NCI-H82 treated with DMSO at 0.1 percent for 48 hours (cell line): ENCODE measurements around the gene ATN1.
"Not testable (repeated sequence)": the region's sequence is repeated elsewhere in the genome, so short reads cannot be mapped to it uniquely, and the experiment has no call there.

Experiments
- DNase-seq: peaks from one replicate; lab custom pipeline; 2025; ENCODE audit not compliant: unreplicated experiment; lab: John Stamatoyannopoulos, UW

The ATN1 gene

DNA sequence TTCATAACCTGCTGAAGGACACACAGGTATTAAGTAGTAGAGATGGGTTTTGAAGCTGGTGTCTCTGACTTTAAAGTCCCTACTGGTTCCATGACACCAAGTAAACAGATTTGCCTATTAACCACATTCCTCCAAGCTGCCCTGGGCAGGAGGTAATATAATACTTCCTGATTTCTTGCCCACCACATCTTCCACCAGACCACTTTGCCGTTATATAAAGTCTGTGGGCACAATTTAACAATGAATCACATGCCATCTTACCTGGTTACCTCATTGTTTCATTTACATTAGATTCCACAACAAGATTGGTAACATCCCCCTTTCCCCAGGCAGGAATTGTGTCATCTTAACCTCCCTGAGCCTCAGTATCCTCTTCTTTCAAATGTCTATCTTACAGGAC is 24.0 kb upstream of the ATN1 start:
- DNase-seq, result no peak

DNA sequence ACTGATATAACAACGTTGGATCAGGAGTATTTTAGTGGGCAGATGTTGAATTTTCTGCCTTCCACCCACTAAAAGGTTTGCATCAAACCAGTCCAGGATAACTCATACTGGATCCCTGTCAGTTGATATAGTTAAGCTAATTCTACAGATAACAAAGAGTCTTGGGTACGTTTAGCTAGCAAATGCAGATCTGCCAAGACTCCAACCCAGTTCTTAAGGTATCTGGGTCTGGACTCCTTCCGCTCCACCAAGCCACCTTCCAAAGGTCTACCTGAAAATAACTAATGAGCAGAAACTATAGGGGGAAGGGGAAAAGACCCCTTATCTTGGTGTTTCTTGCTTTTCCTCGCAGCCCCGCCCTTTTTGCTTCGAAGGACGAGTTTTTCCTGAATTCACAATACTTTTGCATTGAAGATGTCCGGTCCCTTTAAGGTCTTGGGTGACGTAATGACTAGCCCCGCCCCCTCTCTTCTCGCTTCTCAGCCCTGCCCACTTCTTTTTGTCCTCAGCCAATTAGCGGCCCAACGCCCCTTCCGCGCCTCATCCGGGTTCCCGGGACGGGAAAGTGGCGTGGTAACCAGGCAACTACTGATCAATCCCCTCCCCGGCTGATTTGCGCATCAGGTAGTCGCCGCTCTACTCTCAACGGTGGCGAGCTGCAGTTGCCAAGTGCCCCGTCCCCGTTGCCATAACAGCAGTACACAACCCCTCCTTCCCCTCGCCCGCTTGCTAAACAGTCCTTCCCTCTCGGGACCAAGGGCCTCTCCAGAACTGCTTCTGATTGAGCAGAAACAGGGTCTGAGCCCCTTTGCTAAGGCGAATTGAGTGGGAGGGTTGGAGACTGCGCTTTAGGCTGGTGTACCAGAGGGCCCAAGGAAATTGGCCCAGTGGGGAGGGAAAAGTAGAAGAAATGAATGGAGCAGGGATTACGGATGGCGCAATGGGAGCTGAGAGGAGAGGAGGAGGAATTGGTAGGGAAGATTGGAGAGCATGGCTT is 23.2 kb upstream of the ATN1 start, which contains the start of gene LRRC23:
LRRC23 (plus strand) TSS at position 543 of the 997 bp plus-strand sequence. CDS start 812 bp downstream, outside the sequence.
- DNase-seq, result peak; percentile 96

DNA sequence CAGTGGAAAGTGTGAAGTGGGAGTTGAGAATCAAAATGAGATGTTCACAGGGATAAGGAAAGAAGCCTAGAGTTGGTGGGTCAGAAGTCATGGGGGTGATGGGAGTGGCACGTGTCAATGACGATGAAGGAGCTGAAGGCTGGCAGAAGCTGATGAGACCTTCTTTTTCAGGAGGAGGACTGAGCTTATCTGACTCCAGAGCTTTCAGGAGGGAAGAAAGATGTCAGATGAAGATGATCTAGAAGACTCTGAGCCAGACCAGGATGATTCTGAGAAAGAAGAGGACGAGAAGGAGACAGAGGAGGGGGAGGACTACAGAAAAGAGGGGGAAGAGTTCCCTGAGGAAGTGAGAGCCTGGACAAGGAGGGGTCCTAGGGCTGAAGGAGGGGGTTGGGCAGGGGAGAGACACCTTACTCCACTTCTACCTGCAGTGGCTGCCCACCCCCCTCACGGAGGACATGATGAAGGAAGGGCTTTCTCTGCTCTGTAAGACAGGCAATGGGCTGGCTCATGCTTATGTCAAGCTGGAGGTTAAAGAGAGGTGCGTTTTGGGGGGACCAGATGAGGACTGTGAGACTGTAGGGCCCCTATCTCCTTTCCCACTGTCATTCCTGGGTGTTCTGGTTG is 22.2 kb upstream of the ATN1 start:
- DNase-seq, result no peak

DNA sequence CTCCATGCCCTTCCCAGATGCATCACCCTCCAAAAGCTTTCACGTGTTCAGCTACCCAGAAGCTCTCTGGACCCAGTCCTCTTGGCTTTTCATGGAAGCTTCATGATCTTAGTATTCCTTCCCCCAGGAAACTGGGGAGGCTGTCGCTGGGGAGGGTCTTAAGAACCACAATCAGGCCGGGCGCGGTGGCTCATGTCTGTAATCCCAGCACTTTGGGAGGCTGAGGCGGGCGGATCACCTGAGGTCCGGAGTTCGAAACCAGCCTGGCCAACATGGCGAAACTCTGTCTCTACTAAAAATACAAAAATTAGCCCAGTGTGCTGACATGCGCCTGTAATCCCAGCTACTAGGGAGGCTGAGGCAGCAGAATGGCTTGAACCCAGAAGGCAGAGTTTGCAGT is 19.6 kb upstream of the ATN1 start:
- DNase-seq, result not testable (repeated sequence)

DNA sequence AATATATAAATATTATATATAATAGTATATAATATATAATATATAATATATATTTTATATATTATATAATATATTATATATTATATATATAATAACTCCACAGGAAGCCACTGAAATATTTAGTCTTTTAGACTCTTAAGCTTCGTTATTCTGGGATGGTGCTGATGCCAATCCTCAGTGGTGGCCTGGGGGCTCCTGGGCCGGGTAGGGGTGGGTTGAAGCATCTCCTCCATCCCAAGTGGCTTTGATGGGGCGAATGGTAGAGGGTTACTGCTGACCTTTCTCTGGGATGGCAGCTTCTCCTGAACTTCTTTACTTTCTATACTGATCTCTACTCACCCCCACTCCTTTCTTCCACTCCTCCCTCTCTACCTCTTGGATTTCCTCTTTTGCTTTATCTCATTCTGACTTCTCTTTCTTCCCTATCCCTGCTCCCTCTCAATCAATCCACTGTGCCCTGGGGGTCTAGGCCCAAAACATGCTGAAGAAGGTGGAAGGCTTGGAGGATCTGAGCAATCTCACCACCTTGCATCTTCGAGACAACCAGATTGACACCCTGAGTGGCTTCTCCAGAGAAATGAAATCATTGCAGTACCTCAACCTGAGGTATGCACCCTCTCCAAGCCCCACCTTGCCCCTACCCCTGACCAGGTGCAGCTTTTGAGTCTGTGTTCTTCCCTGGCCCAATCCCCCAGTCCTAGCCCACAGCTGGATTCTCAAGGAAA is 18.2 kb upstream of the ATN1 start:
- no peak for DNase-seq

DNA sequence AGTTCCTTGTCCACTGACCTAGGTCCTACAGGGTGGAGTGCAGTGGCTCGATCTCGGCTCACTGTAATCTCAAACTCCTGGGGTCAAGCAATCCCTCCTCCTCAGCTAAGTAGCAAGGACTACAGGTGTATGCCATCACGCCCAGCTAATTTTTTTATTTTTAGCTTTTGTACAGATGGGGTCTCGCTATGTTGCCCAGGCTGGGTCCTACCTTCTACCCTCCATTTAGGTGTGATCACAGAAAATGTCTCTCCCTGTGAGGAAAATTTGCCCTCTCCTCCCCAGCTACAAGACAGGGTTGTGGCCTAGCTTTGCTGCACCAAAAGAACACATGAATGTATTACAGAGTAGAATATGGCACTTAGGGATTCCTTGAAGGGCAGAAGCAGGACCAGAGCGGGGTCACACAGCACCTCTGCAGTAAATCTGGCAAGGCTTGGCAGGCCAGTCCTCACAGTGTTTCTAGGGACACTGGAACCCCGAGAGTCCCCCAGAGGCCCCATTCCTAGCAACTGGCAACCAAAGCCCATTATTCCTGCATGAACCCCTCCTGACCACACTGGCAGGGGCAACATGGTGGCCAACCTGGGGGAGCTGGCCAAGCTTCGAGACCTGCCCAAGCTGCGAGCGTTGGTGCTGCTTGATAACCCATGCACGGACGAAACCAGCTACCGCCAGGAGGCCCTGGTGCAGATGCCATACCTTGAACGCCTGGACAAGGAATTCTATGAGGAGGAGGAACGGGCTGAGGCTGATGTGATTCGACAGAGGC is 15.4 kb upstream of the ATN1 start:
- no peak for DNase-seq

DNA sequence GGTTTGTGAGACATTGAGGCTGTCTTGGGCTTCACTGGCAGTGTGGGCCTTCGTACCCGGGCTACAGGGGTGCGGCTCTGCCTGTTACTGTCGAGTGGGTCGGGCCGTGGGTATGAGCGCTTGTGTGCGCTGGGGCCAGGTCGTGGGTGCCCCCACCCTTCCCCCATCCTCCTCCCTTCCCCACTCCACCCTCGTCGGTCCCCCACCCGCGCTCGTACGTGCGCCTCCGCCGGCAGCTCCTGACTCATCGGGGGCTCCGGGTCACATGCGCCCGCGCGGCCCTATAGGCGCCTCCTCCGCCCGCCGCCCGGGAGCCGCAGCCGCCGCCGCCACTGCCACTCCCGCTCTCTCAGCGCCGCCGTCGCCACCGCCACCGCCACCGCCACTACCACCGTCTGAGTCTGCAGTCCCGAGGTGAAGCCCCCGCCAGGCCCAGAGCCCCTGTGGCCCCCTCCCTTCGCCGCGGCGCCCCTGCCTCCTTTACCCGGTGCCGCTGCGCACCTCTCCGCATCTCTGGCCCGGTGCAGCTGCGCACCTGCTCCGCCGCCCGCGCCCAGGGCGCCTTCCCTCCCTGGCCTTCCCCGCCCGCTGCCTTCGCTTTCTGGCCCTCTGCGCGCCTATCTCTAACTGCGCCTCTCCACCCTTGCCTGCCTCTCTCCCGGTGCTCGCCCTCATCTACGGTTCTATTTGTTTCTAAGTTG is 13.4 kb upstream of the ATN1 start, which contains the start of gene ENO2:
ENO2 (plus strand) TSS at position 335 of the 701 bp plus-strand sequence. CDS start 1,253 bp downstream, outside the sequence.
- DNase-seq, result no peak

DNA sequence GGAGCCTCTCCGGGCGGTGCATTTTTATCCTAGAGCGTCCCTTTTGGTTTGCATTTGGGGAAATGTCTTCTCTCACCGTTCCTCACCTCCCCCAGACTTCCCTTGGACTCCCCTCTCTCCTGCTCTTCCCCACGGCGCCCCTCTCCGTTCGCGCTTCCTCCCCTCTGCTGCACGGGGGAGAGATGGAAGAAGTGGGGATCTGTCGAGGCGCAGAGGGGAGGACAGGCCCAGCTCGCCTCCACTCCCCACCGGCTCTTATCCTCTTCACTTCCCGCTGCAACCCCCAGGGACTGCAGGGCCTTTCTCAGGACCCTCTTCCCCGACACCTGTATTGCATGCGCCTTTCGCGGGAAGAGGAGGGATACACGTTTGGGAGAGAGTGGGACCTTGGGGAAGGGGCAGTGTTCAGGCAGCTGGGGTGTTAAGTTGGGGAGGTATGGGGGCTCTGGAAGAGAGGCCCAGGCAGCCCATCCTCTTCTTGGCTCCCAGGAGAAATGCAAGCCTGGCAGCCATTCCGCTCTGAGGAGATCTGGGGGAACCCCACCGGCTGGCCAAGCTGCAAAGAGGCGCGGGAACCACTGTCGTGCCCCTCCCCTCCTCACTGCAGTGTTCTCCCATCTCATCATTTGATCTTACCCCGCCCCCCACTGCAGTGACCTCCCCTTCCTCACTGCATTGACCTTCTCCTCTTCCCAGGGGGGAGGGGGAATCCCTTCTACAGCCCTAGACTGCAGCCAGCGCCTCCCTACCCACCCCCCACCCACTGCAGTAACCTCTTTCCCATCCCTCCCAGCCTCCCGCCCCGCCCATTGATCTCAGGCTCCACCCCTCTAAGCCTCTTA is 12.6 kb upstream of the ATN1 start:
- DNase-seq, result peak; percentile 92

DNA sequence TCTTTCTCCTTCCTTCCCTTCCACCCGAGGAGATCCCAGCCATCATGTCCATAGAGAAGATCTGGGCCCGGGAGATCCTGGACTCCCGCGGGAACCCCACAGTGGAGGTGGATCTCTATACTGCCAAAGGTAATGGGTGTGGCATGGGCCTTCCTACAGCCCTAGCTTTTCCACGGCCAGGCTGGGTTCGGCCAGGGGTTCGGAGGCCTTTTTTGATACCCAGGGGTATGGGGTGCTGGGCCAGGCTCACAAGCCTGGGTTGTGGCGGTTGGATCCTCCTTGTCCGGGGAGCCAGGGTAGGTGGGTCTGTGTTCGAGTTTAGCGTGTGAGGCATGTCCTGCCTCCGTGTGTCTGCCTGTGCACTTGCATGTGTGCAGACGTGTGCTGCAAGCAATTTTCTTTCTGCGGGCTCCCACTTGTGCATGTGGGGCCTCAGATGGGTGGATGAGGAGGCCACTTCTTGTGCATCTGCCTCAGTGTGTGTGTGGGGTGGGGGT is 11.9 kb upstream of the ATN1 start:
- no peak for DNase-seq

DNA sequence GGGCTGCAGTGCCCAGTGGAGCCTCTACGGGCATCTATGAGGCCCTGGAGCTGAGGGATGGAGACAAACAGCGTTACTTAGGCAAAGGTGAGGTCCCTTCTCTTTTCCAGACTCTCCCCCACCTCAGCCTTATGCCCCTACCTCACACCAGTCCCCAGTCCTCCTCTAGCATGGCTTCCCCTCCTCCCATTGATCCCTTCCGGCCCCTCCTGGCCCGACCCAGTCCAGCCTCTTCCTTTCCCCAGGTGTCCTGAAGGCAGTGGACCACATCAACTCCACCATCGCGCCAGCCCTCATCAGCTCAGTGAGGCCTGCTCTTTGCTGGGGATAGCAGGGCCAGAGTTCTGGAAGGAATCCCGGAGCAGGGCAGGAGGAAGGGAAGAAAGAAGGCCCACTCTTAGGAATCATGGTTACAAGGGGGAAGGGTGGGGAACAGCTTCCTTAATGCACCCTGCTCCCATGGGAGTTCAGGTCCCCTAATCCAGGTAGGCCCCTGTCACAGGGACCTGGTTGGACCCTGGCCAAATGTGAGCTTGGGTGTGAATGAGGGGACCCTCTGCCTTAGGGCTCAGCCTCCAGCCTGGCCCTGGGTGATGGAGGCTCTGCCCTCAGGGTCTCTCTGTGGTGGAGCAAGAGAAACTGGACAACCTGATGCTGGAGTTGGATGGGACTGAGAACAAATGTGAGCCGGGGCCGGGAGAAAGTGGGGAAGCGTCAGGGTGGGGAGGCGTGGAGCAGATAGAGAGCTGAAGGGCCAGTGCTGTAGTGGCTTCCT is 11.1 kb upstream of the ATN1 start:
- no peak for DNase-seq

DNA sequence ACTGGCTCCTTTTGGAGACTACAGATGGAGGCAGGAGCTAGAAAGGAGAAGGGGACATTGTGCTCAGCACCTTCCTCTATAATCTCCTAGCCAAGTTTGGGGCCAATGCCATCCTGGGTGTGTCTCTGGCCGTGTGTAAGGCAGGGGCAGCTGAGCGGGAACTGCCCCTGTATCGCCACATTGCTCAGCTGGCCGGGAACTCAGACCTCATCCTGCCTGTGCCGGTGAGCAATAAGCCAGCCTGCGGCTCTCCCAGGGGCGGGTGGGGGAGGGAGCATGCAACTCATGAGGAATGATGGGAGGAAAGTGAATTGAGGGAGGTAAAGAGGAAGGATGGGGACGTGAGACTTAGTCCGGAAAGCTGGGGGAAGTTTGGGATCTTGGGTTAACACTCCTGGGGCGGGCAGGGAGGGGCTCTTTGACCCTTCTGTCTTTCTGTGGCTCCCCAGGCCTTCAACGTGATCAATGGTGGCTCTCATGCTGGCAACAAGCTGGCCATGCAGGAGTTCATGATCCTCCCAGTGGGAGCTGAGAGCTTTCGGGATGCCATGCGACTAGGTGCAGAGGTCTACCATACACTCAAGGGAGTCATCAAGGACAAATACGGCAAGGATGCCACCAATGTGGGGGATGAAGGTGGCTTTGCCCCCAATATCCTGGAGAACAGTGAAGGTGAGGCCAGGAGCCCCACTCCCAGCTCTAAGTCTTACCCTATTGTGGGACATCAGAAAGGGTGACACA is 10.1 kb upstream of the ATN1 start:
- DNase-seq, result no peak

DNA sequence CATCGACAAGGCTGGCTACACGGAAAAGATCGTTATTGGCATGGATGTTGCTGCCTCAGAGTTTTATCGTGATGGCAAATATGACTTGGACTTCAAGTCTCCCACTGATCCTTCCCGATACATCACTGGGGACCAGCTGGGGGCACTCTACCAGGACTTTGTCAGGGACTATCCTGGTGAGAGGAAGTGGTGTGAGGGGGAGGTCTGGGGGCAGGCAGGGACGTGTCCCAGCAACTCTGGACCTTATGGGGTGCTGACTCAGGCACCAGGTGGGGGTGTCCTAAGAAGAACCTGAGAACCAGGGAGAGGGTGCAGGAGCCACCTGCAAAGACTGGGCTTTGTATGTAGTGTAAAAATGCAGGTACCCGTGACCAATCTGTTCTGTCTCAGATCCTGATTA is 8.2 kb upstream of the ATN1 start:
- no peak for DNase-seq

DNA sequence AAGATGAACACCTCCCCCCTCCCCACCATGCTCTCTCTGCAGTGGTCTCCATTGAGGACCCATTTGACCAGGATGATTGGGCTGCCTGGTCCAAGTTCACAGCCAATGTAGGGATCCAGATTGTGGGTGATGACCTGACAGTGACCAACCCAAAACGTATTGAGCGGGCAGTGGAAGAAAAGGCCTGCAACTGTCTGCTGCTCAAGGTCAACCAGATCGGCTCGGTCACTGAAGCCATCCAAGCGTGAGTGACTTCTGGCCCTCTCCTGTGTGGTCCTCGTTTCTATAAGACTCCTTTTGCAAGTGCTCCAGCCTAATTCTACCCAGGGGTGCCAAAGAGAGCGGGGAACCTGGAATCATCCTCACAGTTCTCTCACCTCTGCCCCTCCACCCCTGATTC is 6.2 kb upstream of the ATN1 start:
- DNase-seq, result no peak

DNA sequence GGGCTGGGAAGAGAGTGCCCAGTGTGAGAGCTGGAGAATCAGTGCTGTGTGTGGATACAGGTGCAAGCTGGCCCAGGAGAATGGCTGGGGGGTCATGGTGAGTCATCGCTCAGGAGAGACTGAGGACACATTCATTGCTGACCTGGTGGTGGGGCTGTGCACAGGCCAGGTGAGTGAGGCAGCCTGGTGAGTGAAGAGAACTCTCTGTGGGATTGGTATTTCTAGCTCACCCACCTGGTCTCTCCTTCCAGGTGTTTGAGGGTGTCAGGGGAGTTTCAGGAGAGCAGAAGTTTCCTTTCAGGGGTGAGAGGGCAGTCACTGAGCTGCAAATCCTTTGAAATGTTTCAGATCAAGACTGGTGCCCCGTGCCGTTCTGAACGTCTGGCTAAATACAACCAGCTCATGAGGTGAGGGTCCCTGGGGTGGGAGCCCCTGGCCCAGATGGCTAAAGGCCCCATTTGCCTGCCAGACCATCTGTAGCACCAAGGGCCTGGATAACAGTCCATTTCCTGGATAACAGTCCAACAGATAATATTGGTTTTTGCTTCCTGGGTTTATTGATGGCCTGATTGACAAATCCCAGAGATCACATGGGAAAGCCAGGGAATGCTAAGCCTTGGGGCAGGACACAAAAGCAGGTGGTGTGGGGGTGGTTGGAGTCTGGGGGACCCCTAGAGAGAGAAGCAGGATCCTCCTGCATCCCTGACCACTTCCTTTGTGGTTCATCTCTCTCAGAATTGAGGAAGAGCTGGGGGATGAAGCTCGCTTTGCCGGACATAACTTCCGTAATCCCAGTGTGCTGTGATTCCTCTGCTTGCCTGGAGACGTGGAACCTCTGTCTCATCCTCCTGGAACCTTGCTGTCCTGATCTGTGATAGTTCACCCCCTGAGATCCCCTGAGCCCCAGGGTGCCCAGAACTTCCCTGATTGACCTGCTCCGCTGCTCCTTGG is 5.5 kb upstream of the ATN1 start:
- no peak for DNase-seq

DNA sequence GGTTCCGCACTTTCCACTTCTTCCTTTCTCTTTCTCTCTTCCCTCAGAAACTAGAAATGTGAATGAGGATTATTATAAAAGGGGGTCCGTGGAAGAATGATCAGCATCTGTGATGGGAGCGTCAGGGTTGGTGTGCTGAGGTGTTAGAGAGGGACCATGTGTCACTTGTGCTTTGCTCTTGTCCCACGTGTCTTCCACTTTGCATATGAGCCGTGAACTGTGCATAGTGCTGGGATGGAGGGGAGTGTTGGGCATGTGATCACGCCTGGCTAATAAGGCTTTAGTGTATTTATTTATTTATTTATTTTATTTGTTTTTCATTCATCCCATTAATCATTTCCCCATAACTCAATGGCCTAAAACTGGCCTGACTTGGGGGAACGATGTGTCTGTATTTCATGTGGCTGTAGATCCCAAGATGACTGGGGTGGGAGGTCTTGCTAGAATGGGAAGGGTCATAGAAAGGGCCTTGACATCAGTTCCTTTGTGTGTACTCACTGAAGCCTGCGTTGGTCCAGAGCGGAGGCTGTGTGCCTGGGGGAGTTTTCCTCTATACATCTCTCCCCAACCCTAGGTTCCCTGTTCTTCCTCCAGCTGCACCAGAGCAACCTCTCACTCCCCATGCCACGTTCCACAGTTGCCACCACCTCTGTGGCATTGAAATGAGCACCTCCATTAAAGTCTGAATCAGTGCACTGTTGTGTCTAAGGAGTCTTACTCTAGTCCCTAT is 4.6 kb upstream of the ATN1 start:
- no peak for DNase-seq

DNA sequence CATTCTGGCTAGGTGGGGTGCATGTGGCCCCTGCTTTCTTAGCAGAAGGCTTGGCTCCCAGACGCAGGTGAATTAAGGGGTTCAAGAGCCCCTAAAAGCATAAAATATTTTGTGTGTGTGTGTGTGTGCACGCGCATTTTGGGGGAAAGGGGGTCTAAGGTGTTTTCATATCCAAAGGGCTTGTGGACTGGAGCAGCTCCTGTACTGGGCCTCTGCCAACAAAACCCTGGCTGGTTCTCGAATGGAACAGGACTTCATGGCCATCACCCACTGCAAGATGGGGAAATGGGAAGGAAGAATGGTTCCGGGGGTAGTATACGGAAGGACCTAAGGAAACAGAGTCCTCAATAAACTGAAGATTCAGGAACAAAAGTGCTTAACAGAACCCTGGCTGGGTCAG is 3.9 kb upstream of the ATN1 start:
- DNase-seq, result no peak
